K562 (cell line): ENCODE data around the gene GNG11. TPM values are rescaled to one million over a fixed set of nuclear protein-coding genes. Genes with fewer than 3 reads are reported as not detected.

Source experiments
- ATAC-seq: fragments of 200-7000 bp; cut with Tn5 transposase; 3 replicates; pipeline ENCODE4 v1.9.1; 2020; ENCODE audit warnings: moderate library complexity
- BruUV-seq: library from RNA; stranded (reverse); fragments of 400-500 nt; replicated peaks from 2 replicates; lab custom pipeline; 2021; lab: Mats Ljungman, UMichigan
- CTCF ChIA-PET: fragments of 300-600 bp; formaldehyde crosslinking; extraction: SDS; loops from one replicate; lab custom pipeline; 2021; ENCODE audit warnings: low intra/inter-chr PET ratio; lab: Yijun Ruan, JAX
- POLR2A ChIA-PET: fragments of 300-600, 350-650 bp; sonication (Branson Sonifier 250); formaldehyde crosslinking; extraction: SDS; loops from one replicate; lab custom pipeline; 2021; ENCODE audit warnings: antibody characterized with exemption, inconsistent platforms; lab: Yijun Ruan, JAX
- DNase-seq, 4 experiments: peaks; one replicate each; pipeline versions ENCODE4 v3.0.0 to v3.0.0-alpha.2; 2011 to 2018; ENCODE audit warnings: low spot score in 3 of 4, mixed read lengths in 3 of 4; ENCODE audit errors: extremely low read depth in 1 of 4
- FAIRE-seq: peaks from 2 replicates; lab custom pipeline; 2011; peaks lifted over from hg19 to GRCh38; lab: Jason Lieb, UNC
- H2AFZ ChIP-seq: 2 replicates; pipeline ENCODE4 v1.6.0; 2011; ENCODE audit warnings: low read depth, low read length, control low read depth, inconsistent platforms
- H3K27ac ChIP-seq: fragments of 200-600 bp; 3 replicates; pipeline ENCODE4 v1.8.0; 2011; ENCODE audit warnings: low read depth, mild to moderate bottlenecking, control low read depth, inconsistent platforms, low read length, moderate library complexity, mixed read lengths; ENCODE audit errors: extremely low read depth
- H3K27me3 ChIP-seq, 2 experiments: fragments of 300-600 bp in 1 of 2; 2 replicates in 1 of 2; 3 replicates in 1 of 2; pipeline versions ENCODE4 v1.6.0 to v1.8.0; 2011; ENCODE audit warnings: inconsistent platforms in 2 of 2, low read length in 2 of 2, mild to moderate bottlenecking in 1 of 2, mixed read lengths in 1 of 2, moderate library complexity in 1 of 2; ENCODE audit not compliant: control insufficient read depth in 2 of 2, insufficient read depth in 2 of 2
- H3K36me3 ChIP-seq: fragments of 300-600 bp; 3 replicates; pipeline ENCODE4 v1.8.0; 2011; ENCODE audit warnings: mild to moderate bottlenecking, low read length, inconsistent platforms; ENCODE audit not compliant: control insufficient read depth, insufficient read depth
- H3K4me1 ChIP-seq, 2 experiments: fragments of 200-600 bp in 1 of 2; replicated peaks in 1 of 2; 2 replicates in 1 of 2; 3 replicates in 1 of 2; pipeline versions ENCODE4 v1.5.1 to v1.8.0; 2011; ENCODE audit warnings: inconsistent platforms in 2 of 2, low read length in 2 of 2, mild to moderate bottlenecking in 1 of 2, mixed read lengths in 1 of 2, moderate library complexity in 1 of 2; ENCODE audit not compliant: control insufficient read depth in 2 of 2, insufficient read depth in 2 of 2
- H3K4me2 ChIP-seq: 2 replicates; pipeline ENCODE4 v1.6.1; 2011; ENCODE audit warnings: low read length, control low read depth, inconsistent platforms, mixed read lengths; ENCODE audit not compliant: insufficient read depth
- H3K4me3 ChIP-seq: fragments of 200-600 bp; sonication (generic), shearing (Covaris generic); 2 replicates; pipeline ENCODE4 v1.5.1; 2016; ENCODE audit warnings: control low read depth, inconsistent platforms
- H3K79me2 ChIP-seq: fragments of 200-600 bp; 3 replicates; pipeline ENCODE4 v1.8.0; 2011; ENCODE audit warnings: low read length, inconsistent platforms; ENCODE audit not compliant: control insufficient read depth, insufficient read depth
- H3K9ac ChIP-seq, 2 experiments: 2 replicates each; pipeline versions ENCODE4 v1.6.0 to v1.6.1; 2011; ENCODE audit warnings: low read depth in 2 of 2, low read length in 2 of 2, control low read depth in 1 of 2, inconsistent platforms in 1 of 2, mild to moderate bottlenecking in 1 of 2, mixed read lengths in 1 of 2; ENCODE audit not compliant: insufficient read depth in 1 of 2
- H3K9me1 ChIP-seq: one replicate; pipeline ENCODE4 v1.6.0; 2011; ENCODE audit warnings: inconsistent platforms, mild to moderate bottlenecking, low read length, moderate library complexity; ENCODE audit not compliant: control insufficient read depth, insufficient read depth
- H3K9me3 ChIP-seq: replicated peaks from 2 replicates; pipeline ENCODE4 v1.5.1; 2011; ENCODE audit warnings: low read depth, low read length, inconsistent platforms; ENCODE audit not compliant: control insufficient read depth, insufficient read depth
- H4K20me1 ChIP-seq: replicated peaks from 2 replicates; pipeline ENCODE4 v1.6.1; 2011; ENCODE audit warnings: low read length, inconsistent platforms, mixed read lengths; ENCODE audit not compliant: control insufficient read depth, insufficient read depth
- ERF ChIP-seq: fragments of 450-650 bp; formaldehyde crosslinking; IDR thresholded peaks from 2 replicates; pipeline ENCODE4 v1.4.0; 2020; ENCODE audit warnings: mild to moderate bottlenecking, mixed read lengths
- GATAD2A ChIP-seq: fragments of 450-650 bp; IDR thresholded peaks from 2 replicates; pipeline ENCODE4 v1.6.1; 2017
- HNRNPUL1 ChIP-seq: fragments of 200-400 bp; formaldehyde crosslinking; IDR thresholded peaks from 2 replicates; pipeline ENCODE4 v1.6.1; 2017; ENCODE audit warnings: low read length
- ILF3 ChIP-seq: fragments of 450-650 bp; IDR thresholded peaks from 2 replicates; pipeline ENCODE4 v1.6.1; 2018; ENCODE audit warnings: antibody characterized with exemption, mild to moderate bottlenecking, moderate library complexity, borderline replicate concordance
- NFE2 ChIP-seq: IDR thresholded peaks from 2 replicates; pipeline ENCODE4 v1.6.1; 2014; ENCODE audit warnings: antibody characterized with exemption, low read depth
- NR2C1 ChIP-seq, 2 experiments: fragments of 450-650 bp; IDR thresholded peaks; 2 replicates each; pipeline ENCODE4 v1.6.1; 2017; ENCODE audit warnings: mild to moderate bottlenecking in 2 of 2, antibody characterized with exemption in 1 of 2, inconsistent platforms in 1 of 2, missing compliant biosample characterization in 1 of 2, missing genetic modification characterization in 1 of 2
- RBM15 ChIP-seq: fragments of 200-400 bp; formaldehyde crosslinking; IDR thresholded peaks from 2 replicates; pipeline ENCODE4 v1.6.1; 2018; ENCODE audit warnings: mild to moderate bottlenecking, low read length, moderate library complexity; ENCODE audit not compliant: insufficient read depth
- SAFB2 ChIP-seq: fragments of 200-400 bp; formaldehyde crosslinking; IDR thresholded peaks from 2 replicates; pipeline ENCODE4 v1.6.1; 2018; ENCODE audit warnings: borderline replicate concordance, low read length, low read depth, moderate library complexity; ENCODE audit not compliant: severe bottlenecking
- SMAD3 ChIP-seq: fragments of 450-650 bp; formaldehyde crosslinking; conservative IDR thresholded peaks from 2 replicates; pipeline ENCODE4 v1.4.0; 2020; ENCODE audit warnings: mild to moderate bottlenecking
- ZBTB17 ChIP-seq: fragments of 450-650 bp; formaldehyde crosslinking; IDR thresholded peaks from 2 replicates; pipeline ENCODE4 v1.4.0; 2020; ENCODE audit warnings: mild to moderate bottlenecking
- ZBTB5 ChIP-seq: fragments of 450-650 bp; IDR thresholded peaks from 2 replicates; pipeline ENCODE4 v1.6.1; 2017; ENCODE audit warnings: antibody characterized with exemption
- ZBTB7A ChIP-seq: IDR thresholded peaks from 2 replicates; pipeline ENCODE4 v1.6.1; 2011; ENCODE audit warnings: low read depth, mild to moderate bottlenecking, low read length, moderate library complexity, borderline replicate concordance; ENCODE audit not compliant: control insufficient read depth
- ZNF184 ChIP-seq: sonication (generic); formaldehyde crosslinking; IDR thresholded peaks from 2 replicates; pipeline ENCODE4 v1.5.0; 2020; ENCODE audit warnings: missing genetic modification reagents
- in situ Hi-C: fragments of 300-500 bp; cut with MboI; formaldehyde crosslinking; loops from 4 replicates; pipeline ENCODE4 v1.15.0; 2018; ENCODE audit warnings: inconsistent platforms, mixed read lengths
- intact Hi-C: fragments of 100-400 bp; cut with micrococcal nuclease; formaldehyde crosslinking; loops from 2 replicates; pipeline ENCODE4 v1.14.2; 2022
- polyA plus RNA-seq, 8 experiments: library from polyadenylated mRNA; depleted of rRNA in 4 of 8; stranded (reverse) in 5 of 8; unstranded in 3 of 8; fragments of >200 nt; fragmentation: Nextera tagmentation in 2 of 8; fragmentation: Illumina TruSeq in 1 of 8; extraction: Ambion mirVana in 2 of 8; extraction: Trizol in 1 of 8; gene quantifications; 2 replicates each; pipeline versions ENCODE4 v1.2.1 to v1.2.3, GENCODE V29; 2011 to 2014; ENCODE audit warnings: inconsistent platforms in 1 of 8, missing spikeins in 1 of 8
- total RNA-seq, 7 experiments: library from RNA; depleted of rRNA in 6 of 7; stranded (reverse); fragments of >200 nt in 6 of 7; fragmentation: Illumina TruSeq in 2 of 7; extraction: Trizol in 2 of 7; gene quantifications; 2 replicates each; pipeline versions ENCODE4 v1.2.1 to v1.2.3, GENCODE V29; 2011 to 2021; ENCODE audit warnings: low replicate concordance in 1 of 7
- TF ChIP-seq, protein P1 (sequence below): IDR thresholded peaks from 2 replicates; pipeline ENCODE4 v1.6.1; 2011; ENCODE audit warnings: borderline replicate concordance, low read depth, mild to moderate bottlenecking, moderate library complexity, low read length; ENCODE audit not compliant: insufficient read depth, poor library complexity, severe bottlenecking
- TF ChIP-seq, protein P2 (sequence below), 2 experiments: IDR thresholded peaks in 1 of 2; conservative IDR thresholded peaks in 1 of 2; 2 replicates each; pipeline ENCODE4 v1.6.1; 2016; ENCODE audit warnings: low read depth in 2 of 2, mild to moderate bottlenecking in 1 of 2, missing compliant biosample characterization in 1 of 2, missing genetic modification characterization in 1 of 2, moderate library complexity in 1 of 2

The GNG11 gene
- total and polyA plus RNA-seq, 9 of the 15 experiments (the other 6 are each of a cell fraction or from before 2014, with no cell fraction given), result 0.06 TPM; not detected in 8

DNA sequence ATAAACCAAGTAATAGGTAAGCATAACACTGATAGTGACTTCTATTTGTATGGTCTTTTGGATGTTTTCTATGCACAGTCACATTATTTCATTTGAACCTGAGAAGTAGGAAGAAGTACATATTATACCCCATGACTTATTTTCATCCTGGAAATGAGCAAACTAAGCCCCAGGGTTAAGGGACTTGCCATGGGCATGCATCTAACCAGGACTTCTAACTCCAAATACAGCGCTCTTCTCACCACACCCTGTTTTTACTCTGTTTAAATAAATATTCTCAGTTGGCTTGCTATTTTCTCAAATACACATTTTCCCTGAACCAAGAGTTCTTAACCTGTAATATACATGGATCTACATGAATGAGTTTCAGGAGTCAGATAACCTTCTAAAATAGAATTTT is 16.3 kb downstream of the GNG11 start (continued):
- TF ChIP-seq, protein P1, sequence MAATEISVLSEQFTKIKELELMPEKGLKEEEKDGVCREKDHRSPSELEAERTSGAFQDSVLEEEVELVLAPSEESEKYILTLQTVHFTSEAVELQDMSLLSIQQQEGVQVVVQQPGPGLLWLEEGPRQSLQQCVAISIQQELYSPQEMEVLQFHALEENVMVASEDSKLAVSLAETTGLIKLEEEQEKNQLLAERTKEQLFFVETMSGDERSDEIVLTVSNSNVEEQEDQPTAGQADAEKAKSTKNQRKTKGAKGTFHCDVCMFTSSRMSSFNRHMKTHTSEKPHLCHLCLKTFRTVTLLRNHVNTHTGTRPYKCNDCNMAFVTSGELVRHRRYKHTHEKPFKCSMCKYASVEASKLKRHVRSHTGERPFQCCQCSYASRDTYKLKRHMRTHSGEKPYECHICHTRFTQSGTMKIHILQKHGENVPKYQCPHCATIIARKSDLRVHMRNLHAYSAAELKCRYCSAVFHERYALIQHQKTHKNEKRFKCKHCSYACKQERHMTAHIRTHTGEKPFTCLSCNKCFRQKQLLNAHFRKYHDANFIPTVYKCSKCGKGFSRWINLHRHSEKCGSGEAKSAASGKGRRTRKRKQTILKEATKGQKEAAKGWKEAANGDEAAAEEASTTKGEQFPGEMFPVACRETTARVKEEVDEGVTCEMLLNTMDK, result no peak
- TF ChIP-seq NFE2 (no peak), NR2C1 (IDR thresholded peaks at IDR 0.05) (no peak), NR2C1 (tag; IDR thresholded peaks at IDR 0.05) (no peak)

- CTCF ChIA-PET, result no interaction called here
- no peak for ATAC-seq
- no peak for TF ChIP-seq HNRNPUL1
- no peak for TF ChIP-seq ZNF184 (CRISPR knock-in tag)
- TF ChIP-seq RBM15, result no peak
- no peak for TF ChIP-seq ILF3
- TF ChIP-seq ZBTB17 (CRISPR knock-in tag), result no peak
- no peak for TF ChIP-seq ZBTB5
- TF ChIP-seq GATAD2A, result no peak
- no peak for TF ChIP-seq SMAD3
- no peak for TF ChIP-seq SAFB2
- TF ChIP-seq ERF (CRISPR knock-in tag), result no peak
- TF ChIP-seq, protein P2, sequence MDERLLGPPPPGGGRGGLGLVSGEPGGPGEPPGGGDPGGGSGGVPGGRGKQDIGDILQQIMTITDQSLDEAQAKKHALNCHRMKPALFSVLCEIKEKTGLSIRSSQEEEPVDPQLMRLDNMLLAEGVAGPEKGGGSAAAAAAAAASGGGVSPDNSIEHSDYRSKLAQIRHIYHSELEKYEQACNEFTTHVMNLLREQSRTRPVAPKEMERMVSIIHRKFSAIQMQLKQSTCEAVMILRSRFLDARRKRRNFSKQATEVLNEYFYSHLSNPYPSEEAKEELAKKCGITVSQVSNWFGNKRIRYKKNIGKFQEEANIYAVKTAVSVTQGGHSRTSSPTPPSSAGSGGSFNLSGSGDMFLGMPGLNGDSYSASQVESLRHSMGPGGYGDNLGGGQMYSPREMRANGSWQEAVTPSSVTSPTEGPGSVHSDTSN (CRISPR knock-in tag; IDR thresholded peaks at IDR 0.05; ENCODE audit: low read depth), result no peak
- TF ChIP-seq, protein P2 (tag; conservative IDR thresholded peaks at IDR 0.05; ENCODE audit: low read depth), result no peak; the same call in 1 of the 2 replicates
- TF ChIP-seq ZBTB7A, result no peak
These were observed 16.8 kb downstream of the GNG11 start for GRCh38 chr7:93938293-93938692.

More at GRCh38 chr7:93938293-93938692, 16.8 kb downstream of the GNG11 start:
- Histone ChIP-seq H3K9ac (no peak overlapping the region), H3K4me1 (no peaks in the 10 kb centered on the region), H3K79me2 (no peaks in the 10 kb centered on the region), H4K20me1 (no peaks in the 10 kb centered on the region), H3K27ac (no peak overlapping the region), H3K9me1 (no peaks in the 10 kb centered on the region), H3K4me2 (no peak overlapping the region), H3K36me3 (no peaks in the 10 kb centered on the region), H3K27me3 (no peaks in the 10 kb centered on the region), H3K4me3 (no peak overlapping the region), H3K9me3 (no peaks in the 10 kb centered on the region), H2AFZ (no peak overlapping the region)
- no peak for DNase-seq
- in situ Hi-C loops, result no loop called here
- BruUV-seq, result no TSS peak
- intact Hi-C loops, result no loop called here
- no peak for FAIRE-seq
- POLR2A ChIA-PET, result no interaction called here
